SH-SY5Y (cell line): Measurements from ENCODE around the gene CLIC5.

Experiments
- GATA2 ChIP-seq: IDR thresholded peaks from 2 replicates; pipeline ENCODE4 v1.6.1; 2011; ENCODE audit warnings: mild to moderate bottlenecking, low read depth, low read length
- GATA3 ChIP-seq: IDR thresholded peaks from 2 replicates; pipeline ENCODE4 v1.6.1; 2011; ENCODE audit warnings: low read depth, mild to moderate bottlenecking, low read length, moderate library complexity

Gene CLIC5

GRCh38 chr6:45952168-45952529 lies 63.5 kb downstream of the CLIC5 start:
- no peak for TF ChIP-seq GATA3
- no peak for TF ChIP-seq GATA2

- no peak for TF ChIP-seq GATA3
- TF ChIP-seq GATA2: no peak
Measured at GRCh38 chr6:45951321-45952167, 64.1 kb downstream of the CLIC5 start.

- TF ChIP-seq GATA3 (no peak), GATA2 (no peak)
Measured at GRCh38 chr6:45949256-45949655, 66.4 kb downstream of the CLIC5 start.

- TF ChIP-seq GATA3: no peak
Measured at GRCh38 chr6:45947807-45948206, 67.9 kb downstream of the CLIC5 start.

DNA sequence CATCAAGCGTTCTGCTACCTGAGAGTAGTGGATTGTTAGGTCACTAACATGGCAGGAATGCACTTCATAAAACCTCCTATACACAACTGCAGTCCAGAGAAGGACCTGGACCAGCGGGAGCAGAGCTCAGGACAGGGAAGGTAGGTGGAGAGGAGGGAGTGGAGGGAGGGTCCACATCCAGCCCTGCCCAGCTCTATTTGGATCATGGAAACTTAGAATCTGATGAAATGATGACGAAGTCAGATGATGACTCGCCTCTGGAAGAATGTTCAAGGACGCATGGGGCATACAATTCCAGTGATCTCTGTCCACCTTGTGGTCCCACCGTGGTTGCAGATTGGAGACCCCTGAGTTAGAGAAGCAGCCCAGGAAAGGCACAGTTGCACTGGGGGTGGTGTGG lies 68.8 kb downstream of the CLIC5 start:
- no peak for TF ChIP-seq GATA2
- TF ChIP-seq GATA3: no peak

DNA sequence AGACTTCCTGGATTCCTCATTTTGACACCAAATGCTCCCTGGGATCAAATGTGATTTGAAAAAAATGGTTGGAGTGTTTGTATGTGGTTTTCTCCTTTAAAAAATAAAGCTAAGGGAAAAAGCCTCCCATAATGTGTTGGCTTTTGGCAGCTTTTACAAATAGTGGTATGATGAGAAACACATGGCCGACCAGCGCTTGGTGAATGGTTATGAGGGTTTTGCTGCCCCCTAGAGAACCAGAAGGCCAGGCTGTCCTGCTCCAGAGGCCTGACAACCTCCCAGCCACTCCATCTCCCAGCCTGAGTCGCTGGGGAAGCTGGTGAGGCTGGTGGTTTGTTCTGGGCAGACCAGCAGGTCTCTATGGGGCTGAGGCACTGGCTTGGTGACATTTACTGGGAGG lies 69.3 kb downstream of the CLIC5 start:
- TF ChIP-seq GATA3 (no peak), GATA2 (no peak)

DNA sequence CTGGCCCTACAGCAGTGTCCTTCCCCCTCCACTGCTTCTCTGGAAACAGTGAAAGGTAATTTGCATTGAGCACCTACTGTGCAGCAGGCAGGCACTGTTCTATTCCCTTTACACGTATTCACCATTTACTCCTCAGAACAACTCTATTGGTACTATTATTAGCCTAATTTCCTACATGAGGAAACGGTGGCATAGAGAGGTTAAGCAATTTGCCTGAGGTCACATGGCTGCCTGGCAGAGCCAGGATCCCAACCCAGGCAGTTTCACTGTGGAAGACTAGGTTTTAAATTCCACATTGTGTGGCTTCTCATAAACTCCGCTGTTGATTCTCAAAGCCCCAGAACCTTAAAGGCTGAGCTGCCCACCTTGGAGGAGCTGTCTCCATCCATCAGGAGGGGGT lies 72.7 kb downstream of the CLIC5 start:
- TF ChIP-seq GATA2 (no peak), GATA3 (no peak)

GRCh38 chr6:45933855-45934254 lies 81.8 kb downstream of the CLIC5 start:
- TF ChIP-seq GATA3 (no peak), GATA2 (no peak)

DNA sequence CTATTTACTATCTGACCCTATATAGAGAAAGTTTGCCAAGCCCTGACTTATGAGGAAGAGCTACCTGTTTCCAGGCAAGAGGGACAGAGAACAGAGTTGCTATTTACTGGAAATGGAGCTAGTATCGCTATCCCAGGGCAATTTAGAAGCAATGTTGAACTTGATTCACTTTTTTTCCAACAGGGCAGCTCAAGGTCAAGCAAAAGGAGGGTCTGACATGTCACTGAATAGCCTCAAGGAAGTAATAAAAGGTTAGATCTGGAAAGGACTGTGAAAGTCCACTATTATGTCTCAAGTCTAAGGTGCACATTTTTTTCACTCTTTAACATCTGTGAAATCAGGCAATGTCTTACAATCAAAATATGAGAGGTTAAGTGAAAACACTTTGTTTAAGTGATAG lies 84.4 kb downstream of the CLIC5 start:
- TF ChIP-seq GATA2: no peak
- no peak for TF ChIP-seq GATA3

GRCh38 chr6:45930420-45931040 lies 85.1 kb downstream of the CLIC5 start:
- no peak for TF ChIP-seq GATA3
- no peak for TF ChIP-seq GATA2

DNA sequence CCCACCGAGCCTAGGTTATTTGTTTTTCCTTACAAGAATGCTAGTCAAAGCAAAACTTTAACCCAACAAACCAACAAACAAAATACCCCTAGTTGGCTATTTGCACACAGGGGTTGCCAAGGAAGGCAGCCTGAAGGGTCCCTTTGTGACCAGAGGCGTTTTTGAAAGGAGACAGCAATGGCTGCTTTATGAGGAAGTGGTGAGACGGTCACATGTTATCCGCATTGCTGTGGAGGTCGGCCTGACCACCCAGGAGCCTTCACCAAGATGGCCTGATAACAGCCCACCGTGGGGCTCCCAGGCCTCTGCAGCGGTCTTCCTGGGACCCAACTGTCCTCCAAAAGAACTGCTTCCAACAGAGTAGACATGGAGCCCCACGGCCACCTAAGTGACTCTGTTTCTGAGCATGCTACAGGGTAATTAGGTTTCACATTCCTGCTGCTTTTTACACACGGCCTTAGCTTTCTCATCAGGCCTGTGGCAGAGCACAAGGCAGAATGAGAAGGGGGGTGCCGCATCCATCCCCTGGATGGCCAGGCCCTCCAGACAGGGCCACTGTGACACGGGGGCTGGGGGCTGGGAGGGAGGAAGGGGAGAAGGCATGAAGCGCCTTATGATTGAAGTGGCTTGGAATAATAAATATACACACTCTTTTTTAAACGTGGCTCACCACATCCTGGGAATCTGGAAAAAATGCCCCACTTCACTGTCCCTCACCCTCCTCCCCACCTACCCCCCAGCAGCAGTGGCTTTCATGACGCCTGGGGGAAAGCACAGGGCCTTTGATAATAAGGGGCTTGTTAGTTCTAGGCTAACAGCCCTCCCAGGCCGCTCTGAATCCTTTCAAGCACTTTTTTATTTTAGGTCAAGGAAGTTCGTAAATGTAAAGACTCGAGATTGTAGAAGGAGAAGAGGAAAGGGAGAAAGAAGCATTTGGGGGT lies 86.0 kb downstream of the CLIC5 start:
- no peak for TF ChIP-seq GATA3
- TF ChIP-seq GATA2: no peak

- TF ChIP-seq GATA2 (no peak), GATA3 (no peak)
Measured at GRCh38 chr6:45928721-45929305, 86.8 kb downstream of the CLIC5 start.

- TF ChIP-seq GATA2 (no peak), GATA3 (no peak)
Measured at GRCh38 chr6:45927421-45928320, 88.0 kb downstream of the CLIC5 start.
